MM.1S (cell line): Measurements from ENCODE around the gene SLC11A2.
"Not testable (repeated sequence)": the region's sequence is repeated elsewhere in the genome, so short reads cannot be mapped to it uniquely, and the experiment has no call there.

Source experiments
- DNase-seq: peaks from one replicate; pipeline ENCODE4 v3.0.0-alpha.2; 2015
- H2AFZ ChIP-seq: fragments of 300-600 bp; sonication (generic); 2 replicates; pipeline ENCODE4 v1.6.0; 2016; ENCODE audit warnings: antibody characterized with exemption, low read length
- H3F3A ChIP-seq: fragments of 300-600 bp; sonication (generic); 2 replicates; pipeline ENCODE4 v1.6.1; 2016; ENCODE audit warnings: mild to moderate bottlenecking, antibody characterized with exemption, low read length, moderate library complexity, mixed read lengths; ENCODE audit not compliant: insufficient read depth
- H3K27ac ChIP-seq: fragments of 300-600 bp; sonication (generic); 2 replicates; pipeline ENCODE4 v1.5.1; 2016; ENCODE audit warnings: mild to moderate bottlenecking, low read length
- H3K27me3 ChIP-seq: fragments of 300-600 bp; sonication (generic); replicated peaks from 2 replicates; pipeline ENCODE4 v1.6.0; 2016; ENCODE audit warnings: low read length; ENCODE audit not compliant: insufficient read depth
- H3K36me3 ChIP-seq: fragments of 300-600 bp; sonication (generic); replicated peaks from 2 replicates; pipeline ENCODE4 v1.6.1; 2016; ENCODE audit warnings: mild to moderate bottlenecking, low read length, mixed read lengths; ENCODE audit not compliant: insufficient read depth
- H3K4me1 ChIP-seq: fragments of 300-600 bp; sonication (generic); 2 replicates; pipeline ENCODE4 v1.6.1; 2016; ENCODE audit warnings: low read length, mixed read lengths
- H3K4me2 ChIP-seq: fragments of 300-600 bp; sonication (generic); 2 replicates; pipeline ENCODE4 v1.6.0; 2016; ENCODE audit warnings: low read depth, low read length
- H3K4me3 ChIP-seq: fragments of 300-600 bp; sonication (generic); 2 replicates; pipeline ENCODE4 v1.5.1; 2016; ENCODE audit warnings: low read length, mixed read lengths
- H3K79me2 ChIP-seq: fragments of 300-600 bp; sonication (generic); 2 replicates; pipeline ENCODE4 v1.6.1; 2016; ENCODE audit warnings: mixed run types, low read length, mixed read lengths
- H3K9ac ChIP-seq: fragments of 300-600 bp; sonication (generic); 2 replicates; pipeline ENCODE4 v1.6.1; 2016; ENCODE audit warnings: low read length, mixed read lengths
- H3K9me2 ChIP-seq: fragments of 300-600 bp; sonication (generic); replicated peaks from 2 replicates; pipeline ENCODE4 v1.6.1; 2016; ENCODE audit warnings: mild to moderate bottlenecking, low read length, mixed read lengths; ENCODE audit not compliant: insufficient read depth
- H3K9me3 ChIP-seq: fragments of 300-600 bp; sonication (generic); replicated peaks from 2 replicates; pipeline ENCODE4 v1.6.1; 2016; ENCODE audit warnings: mild to moderate bottlenecking, low read length, mixed read lengths; ENCODE audit not compliant: insufficient read depth
- H4K20me1 ChIP-seq: fragments of 300-600 bp; sonication (generic); 2 replicates; pipeline ENCODE4 v1.6.1; 2016; ENCODE audit warnings: mild to moderate bottlenecking, low read length, moderate library complexity, mixed read lengths; ENCODE audit not compliant: insufficient read depth
- EZH2 ChIP-seq: fragments of 300-600 bp; sonication (generic); optimal IDR thresholded peaks from 2 replicates; pipeline ENCODE3; 2017; ENCODE audit warnings: low read depth, mild to moderate bottlenecking, antibody characterized with exemption, low read length, mixed read lengths
- EZH2phosphoT487 ChIP-seq: fragments of 300-600 bp; sonication (generic); IDR thresholded peaks from 2 replicates; pipeline ENCODE4 v1.6.1; 2018; ENCODE audit warnings: antibody characterized with exemption, low read length
- TF ChIP-seq, protein P1 (sequence below): fragments of 300-600 bp; sonication (generic); IDR thresholded peaks from 2 replicates; pipeline ENCODE4 v1.5.1; 2016; ENCODE audit warnings: antibody characterized with exemption, low read length, mixed read lengths

The SLC11A2 gene

DNA sequence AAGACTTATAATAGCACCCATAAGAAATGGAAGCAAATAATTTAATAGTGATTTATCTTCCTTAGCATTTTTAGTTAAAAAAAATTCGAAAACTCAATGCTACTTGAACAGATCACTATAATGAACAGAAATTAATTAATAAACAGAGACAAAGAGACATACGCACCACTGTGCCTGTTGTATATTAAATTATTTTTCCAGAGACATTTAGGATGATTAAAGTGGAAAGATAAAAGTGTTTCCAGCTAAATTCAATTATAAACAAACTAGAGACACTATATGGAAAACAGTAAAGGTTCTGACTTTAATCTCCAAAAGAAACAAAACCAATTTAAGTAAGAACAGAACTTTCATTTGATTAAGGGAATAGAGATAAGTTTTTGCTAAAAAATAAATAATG lies 70.5 kb downstream of the SLC11A2 start:
- H4K20me1 ChIP-seq = no peaks in the 10 kb centered on the region
- no peaks in the 10 kb centered on the region for H3F3A ChIP-seq
- H3K27me3 ChIP-seq = no peaks in the 10 kb centered on the region
- DNase-seq = no peak
- peaks cover 7% of the 10 kb centered on the region for H3K4me1 ChIP-seq
- H3K9ac ChIP-seq = no peak overlapping the region
- no peak overlapping the region for H3K4me3 ChIP-seq
- H3K9me2 ChIP-seq = no peaks in the 10 kb centered on the region
- no peak for TF ChIP-seq EZH2phosphoT487
- TF ChIP-seq, protein P1, sequence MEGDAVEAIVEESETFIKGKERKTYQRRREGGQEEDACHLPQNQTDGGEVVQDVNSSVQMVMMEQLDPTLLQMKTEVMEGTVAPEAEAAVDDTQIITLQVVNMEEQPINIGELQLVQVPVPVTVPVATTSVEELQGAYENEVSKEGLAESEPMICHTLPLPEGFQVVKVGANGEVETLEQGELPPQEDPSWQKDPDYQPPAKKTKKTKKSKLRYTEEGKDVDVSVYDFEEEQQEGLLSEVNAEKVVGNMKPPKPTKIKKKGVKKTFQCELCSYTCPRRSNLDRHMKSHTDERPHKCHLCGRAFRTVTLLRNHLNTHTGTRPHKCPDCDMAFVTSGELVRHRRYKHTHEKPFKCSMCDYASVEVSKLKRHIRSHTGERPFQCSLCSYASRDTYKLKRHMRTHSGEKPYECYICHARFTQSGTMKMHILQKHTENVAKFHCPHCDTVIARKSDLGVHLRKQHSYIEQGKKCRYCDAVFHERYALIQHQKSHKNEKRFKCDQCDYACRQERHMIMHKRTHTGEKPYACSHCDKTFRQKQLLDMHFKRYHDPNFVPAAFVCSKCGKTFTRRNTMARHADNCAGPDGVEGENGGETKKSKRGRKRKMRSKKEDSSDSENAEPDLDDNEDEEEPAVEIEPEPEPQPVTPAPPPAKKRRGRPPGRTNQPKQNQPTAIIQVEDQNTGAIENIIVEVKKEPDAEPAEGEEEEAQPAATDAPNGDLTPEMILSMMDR = no peak
- no peak for TF ChIP-seq EZH2
- no peaks in the 10 kb centered on the region for H3K36me3 ChIP-seq
- H3K9me3 ChIP-seq = no peaks in the 10 kb centered on the region
- no peaks in the 10 kb centered on the region for H3K79me2 ChIP-seq
- H2AFZ ChIP-seq = no peak overlapping the region
- H3K4me2 ChIP-seq = no peak overlapping the region
- H3K27ac ChIP-seq = no peak overlapping the region

DNA sequence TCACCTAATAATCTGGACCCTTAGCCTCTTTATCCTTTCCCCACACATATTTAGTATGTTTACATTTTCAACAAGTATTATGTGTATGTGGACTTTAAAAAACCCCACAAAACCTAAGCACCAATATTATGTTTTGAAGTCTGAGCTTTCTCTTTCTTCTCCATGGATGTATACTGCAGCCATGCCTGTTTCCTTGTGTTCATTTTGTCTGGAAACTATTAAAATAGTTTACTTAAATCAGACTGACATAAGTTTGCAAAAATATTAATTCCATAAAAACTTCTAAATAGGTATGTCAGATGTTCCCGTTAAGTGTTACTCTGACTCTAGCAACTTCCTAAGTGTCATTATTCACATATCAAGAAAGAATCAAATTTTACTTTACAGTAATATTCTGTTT lies 70.9 kb downstream of the SLC11A2 start:
- Histone ChIP-seq H3K4me1 (peaks cover 5% of the 10 kb centered on the region), H3K36me3 (no peaks in the 10 kb centered on the region), H3K9me3 (no peaks in the 10 kb centered on the region), H3K4me3 (no peak overlapping the region), H3K79me2 (no peaks in the 10 kb centered on the region), H3K9me2 (no peaks in the 10 kb centered on the region), H2AFZ (no peak overlapping the region), H3K9ac (no peak overlapping the region), H3F3A (no peaks in the 10 kb centered on the region), H4K20me1 (no peaks in the 10 kb centered on the region), H3K27ac (no peak overlapping the region), H3K27me3 (no peaks in the 10 kb centered on the region), H3K4me2 (no peak overlapping the region)
- no peak for DNase-seq
- TF ChIP-seq EZH2 = no peak
- TF ChIP-seq EZH2phosphoT487 = no peak
- TF ChIP-seq, protein P1 = no peak

DNA sequence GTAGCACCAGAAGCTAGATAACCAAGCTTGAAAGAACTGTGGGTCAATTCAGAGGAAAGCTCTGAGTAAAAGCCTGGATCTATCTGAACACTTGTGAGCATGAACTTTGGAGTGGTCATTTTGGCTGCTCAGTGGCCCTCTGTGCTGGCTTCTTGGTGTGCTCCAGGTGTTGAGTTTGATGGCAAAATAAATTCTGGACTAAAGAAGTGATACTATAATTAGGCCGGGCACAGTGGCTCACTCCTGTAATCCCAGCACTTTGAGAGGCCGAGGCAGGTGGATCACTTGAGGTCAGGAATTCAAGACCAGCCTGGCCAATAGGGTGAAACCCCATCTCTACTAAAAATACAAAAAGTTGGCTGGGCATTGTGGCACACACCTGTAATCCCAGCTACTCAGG lies 71.4 kb downstream of the SLC11A2 start:
- not testable (repeated sequence) for DNase-seq, H3K9me2 ChIP-seq, H3F3A ChIP-seq, H3K79me2 ChIP-seq, H3K27me3 ChIP-seq, H3K36me3 ChIP-seq, H3K4me3 ChIP-seq, H2AFZ ChIP-seq, H3K27ac ChIP-seq, H3K4me2 ChIP-seq, H3K9ac ChIP-seq, H3K9me3 ChIP-seq, H3K4me1 ChIP-seq, H4K20me1 ChIP-seq

DNA sequence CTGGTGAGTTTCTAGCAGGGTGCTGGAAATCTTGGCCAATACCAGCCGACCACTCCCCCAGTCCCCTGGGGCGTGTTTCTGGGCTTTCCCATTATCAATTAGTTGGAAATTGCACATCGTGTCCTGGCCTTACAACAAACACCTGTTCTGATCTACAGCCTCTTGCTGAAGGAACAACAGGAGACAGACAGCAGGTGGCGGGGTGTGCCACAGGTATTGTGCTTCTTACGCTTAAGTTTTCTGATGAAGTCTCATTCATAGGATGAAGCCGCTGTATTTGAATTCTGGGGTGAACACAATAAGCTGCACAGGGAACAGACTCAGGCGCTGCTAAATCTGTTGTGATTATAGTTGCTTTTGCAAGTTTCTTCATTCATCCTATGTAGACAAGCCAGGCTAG lies 73.1 kb downstream of the SLC11A2 start:
- no peaks in the 10 kb centered on the region for H3F3A ChIP-seq
- H3K27me3 ChIP-seq = no peaks in the 10 kb centered on the region
- no peaks in the 10 kb centered on the region for H4K20me1 ChIP-seq
- no peak overlapping the region for H3K27ac ChIP-seq
- no peaks in the 10 kb centered on the region for H3K9me3 ChIP-seq
- H2AFZ ChIP-seq = no peak overlapping the region
- no peaks in the 10 kb centered on the region for H3K9me2 ChIP-seq
- H3K4me2 ChIP-seq = no peak overlapping the region
- H3K4me1 ChIP-seq = peaks cover 2% of the 10 kb centered on the region; the same call in 1 of the 2 replicates
- no peak for TF ChIP-seq EZH2phosphoT487
- TF ChIP-seq EZH2 = no peak
- no peak overlapping the region for H3K4me3 ChIP-seq
- H3K79me2 ChIP-seq = no peaks in the 10 kb centered on the region
- DNase-seq = no peak
- no peaks in the 10 kb centered on the region for H3K36me3 ChIP-seq
- no peak overlapping the region for H3K9ac ChIP-seq
